Measurements from ENCODE around the gene UMODL1. TPM values are rescaled to one million over a fixed set of nuclear protein-coding genes. Genes with fewer than 3 reads are reported as not detected.

Gene UMODL1
- total and polyA plus RNA-seq, 10 of the 15 experiments (the other 5 are each of a cell fraction or from before 2014, with no cell fraction given), result 0.01 to 0.11 (median 0.03) TPM; not detected in 5

DNA sequence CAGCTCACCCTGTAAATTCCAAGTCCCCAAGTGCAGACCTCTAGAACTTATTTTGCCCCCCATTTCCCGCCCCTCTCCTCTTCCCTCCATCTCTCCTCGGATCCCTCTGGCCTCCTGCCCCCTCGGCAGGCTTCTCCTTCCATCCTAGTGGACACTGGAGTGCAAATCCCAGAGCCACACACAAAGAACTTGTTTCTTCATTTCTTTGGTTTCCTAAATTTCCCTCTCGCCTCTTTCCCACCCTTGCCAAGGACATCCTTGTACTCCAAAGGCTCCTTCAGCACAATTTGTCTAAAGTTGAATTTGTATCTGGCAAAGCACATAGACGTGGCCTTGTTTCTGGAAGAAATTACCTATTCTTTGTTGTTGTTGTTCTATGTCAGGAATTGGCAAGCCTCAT, 17.5 kb downstream of the UMODL1 start:
- CTCF ChIA-PET, result interaction anchor here (1.1 kb wide), 1 partner anchor 19 kb away, joined by 3 read pairs; no protein-coding TSS in a partner anchor
- Histone ChIP-seq H2AFZ (ENCODE audit: control insufficient read depth, low read depth, low read length) (no peak overlapping the region), H3K27ac (ENCODE audit: control insufficient read depth, insufficient read depth) (no peak overlapping the region), H3K27me3 (replicated peaks in 1 of 2; ENCODE audit: control insufficient read depth in 2 of 2, insufficient read depth in 2 of 2, low read length in 1 of 2) (no peaks in the 10 kb centered on the region; a peak in 1 of 4 replicates), H3K9me3 (replicated peaks; ENCODE audit: control insufficient read depth, insufficient read depth, low read length) (no peaks in the 10 kb centered on the region), H3K79me2 (ENCODE audit: control insufficient read depth, insufficient read depth, low read length) (no peaks in the 10 kb centered on the region), H3K36me3 (ENCODE audit: control insufficient read depth in 2 of 2, insufficient read depth in 2 of 2, low read length in 1 of 2) (no peaks in the 10 kb centered on the region), H4K20me1 (ENCODE audit: control insufficient read depth, insufficient read depth) (no peaks in the 10 kb centered on the region), H3K4me3 (no peak overlapping the region), H3K4me2 (ENCODE audit: control insufficient read depth, insufficient read depth) (no peak overlapping the region), H3K4me1 (ENCODE audit: control insufficient read depth, insufficient read depth, low read length) (peaks cover 4% of the 10 kb centered on the region), H3K9ac (ENCODE audit: control insufficient read depth, insufficient read depth, low read length) (no peak overlapping the region)
- WGBS (ENCODE audit: insufficient coverage, insufficient replicate concordance, low lambda C conversion rate, missing lambda C conversion rate), result 57% methylated on average over 4 of the region's 5 CpGs
- intact Hi-C loops (cut with micrococcal nuclease; ENCODE audit: unreplicated experiment) (no loop called here), in situ Hi-C loops (cut with MboI) (no loop called here)
- no TSS peak for BruUV-seq (replicated peaks)
- RAD21 ChIA-PET (ENCODE audit: unreplicated experiment), result no interaction called here
- ATAC-seq (no peak), DNase-seq (ENCODE audit: low read depth, low spot score) (no peak), FAIRE-seq (no peak)
- POLR2A ChIA-PET, result no interaction called here
- SMC1A ChIA-PET (ENCODE audit: uncharacterized antibody, unreplicated experiment), result no interaction called here
- TF ChIP-seq, protein P1, sequence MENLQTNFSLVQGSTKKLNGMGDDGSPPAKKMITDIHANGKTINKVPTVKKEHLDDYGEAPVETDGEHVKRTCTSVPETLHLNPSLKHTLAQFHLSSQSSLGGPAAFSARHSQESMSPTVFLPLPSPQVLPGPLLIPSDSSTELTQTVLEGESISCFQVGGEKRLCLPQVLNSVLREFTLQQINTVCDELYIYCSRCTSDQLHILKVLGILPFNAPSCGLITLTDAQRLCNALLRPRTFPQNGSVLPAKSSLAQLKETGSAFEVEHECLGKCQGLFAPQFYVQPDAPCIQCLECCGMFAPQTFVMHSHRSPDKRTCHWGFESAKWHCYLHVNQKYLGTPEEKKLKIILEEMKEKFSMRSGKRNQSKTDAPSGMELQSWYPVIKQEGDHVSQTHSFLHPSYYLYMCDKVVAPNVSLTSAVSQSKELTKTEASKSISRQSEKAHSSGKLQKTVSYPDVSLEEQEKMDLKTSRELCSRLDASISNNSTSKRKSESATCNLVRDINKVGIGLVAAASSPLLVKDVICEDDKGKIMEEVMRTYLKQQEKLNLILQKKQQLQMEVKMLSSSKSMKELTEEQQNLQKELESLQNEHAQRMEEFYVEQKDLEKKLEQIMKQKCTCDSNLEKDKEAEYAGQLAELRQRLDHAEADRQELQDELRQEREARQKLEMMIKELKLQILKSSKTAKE (IDR thresholded peaks at IDR 0.05; ENCODE audit: low read depth, poor library complexity, severe bottlenecking), result no peak
- no peak for TF ChIP-seq ZNF207 (IDR thresholded peaks at IDR 0.05; ENCODE audit: borderline replicate concordance)
- TF ChIP-seq, protein P2, sequence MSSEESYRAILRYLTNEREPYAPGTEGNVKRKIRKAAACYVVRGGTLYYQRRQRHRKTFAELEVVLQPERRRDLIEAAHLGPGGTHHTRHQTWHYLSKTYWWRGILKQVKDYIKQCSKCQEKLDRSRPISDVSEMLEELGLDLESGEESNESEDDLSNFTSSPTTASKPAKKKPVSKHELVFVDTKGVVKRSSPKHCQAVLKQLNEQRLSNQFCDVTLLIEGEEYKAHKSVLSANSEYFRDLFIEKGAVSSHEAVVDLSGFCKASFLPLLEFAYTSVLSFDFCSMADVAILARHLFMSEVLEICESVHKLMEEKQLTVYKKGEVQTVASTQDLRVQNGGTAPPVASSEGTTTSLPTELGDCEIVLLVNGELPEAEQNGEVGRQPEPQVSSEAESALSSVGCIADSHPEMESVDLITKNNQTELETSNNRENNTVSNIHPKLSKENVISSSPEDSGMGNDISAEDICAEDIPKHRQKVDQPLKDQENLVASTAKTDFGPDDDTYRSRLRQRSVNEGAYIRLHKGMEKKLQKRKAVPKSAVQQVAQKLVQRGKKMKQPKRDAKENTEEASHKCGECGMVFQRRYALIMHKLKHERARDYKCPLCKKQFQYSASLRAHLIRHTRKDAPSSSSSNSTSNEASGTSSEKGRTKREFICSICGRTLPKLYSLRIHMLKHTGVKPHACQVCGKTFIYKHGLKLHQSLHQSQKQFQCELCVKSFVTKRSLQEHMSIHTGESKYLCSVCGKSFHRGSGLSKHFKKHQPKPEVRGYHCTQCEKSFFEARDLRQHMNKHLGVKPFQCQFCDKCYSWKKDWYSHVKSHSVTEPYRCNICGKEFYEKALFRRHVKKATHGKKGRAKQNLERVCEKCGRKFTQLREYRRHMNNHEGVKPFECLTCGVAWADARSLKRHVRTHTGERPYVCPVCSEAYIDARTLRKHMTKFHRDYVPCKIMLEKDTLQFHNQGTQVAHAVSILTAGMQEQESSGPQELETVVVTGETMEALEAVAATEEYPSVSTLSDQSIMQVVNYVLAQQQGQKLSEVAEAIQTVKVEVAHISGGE (CRISPR knock-in tag; IDR thresholded peaks at IDR 0.05), result no peak
- no peak for TF ChIP-seq KLF5 (IDR thresholded peaks at IDR 0.05; ENCODE audit: partially characterized antibody)
- TF ChIP-seq CREB1 (IDR thresholded peaks at IDR 0.05; ENCODE audit: low read depth), result no peak
- TF ChIP-seq FOS (IDR thresholded peaks at IDR 0.05; ENCODE audit: borderline replicate concordance, extremely low read depth, insufficient read length), result no peak
- no peak for TF ChIP-seq SUPT20H (IDR thresholded peaks at IDR 0.05; ENCODE audit: borderline replicate concordance, control insufficient read depth, low read depth, low read length)
- no peak for TF ChIP-seq SREBF2 (IDR thresholded peaks at IDR 0.05; ENCODE audit: low read length)
- TF ChIP-seq, protein P3, sequence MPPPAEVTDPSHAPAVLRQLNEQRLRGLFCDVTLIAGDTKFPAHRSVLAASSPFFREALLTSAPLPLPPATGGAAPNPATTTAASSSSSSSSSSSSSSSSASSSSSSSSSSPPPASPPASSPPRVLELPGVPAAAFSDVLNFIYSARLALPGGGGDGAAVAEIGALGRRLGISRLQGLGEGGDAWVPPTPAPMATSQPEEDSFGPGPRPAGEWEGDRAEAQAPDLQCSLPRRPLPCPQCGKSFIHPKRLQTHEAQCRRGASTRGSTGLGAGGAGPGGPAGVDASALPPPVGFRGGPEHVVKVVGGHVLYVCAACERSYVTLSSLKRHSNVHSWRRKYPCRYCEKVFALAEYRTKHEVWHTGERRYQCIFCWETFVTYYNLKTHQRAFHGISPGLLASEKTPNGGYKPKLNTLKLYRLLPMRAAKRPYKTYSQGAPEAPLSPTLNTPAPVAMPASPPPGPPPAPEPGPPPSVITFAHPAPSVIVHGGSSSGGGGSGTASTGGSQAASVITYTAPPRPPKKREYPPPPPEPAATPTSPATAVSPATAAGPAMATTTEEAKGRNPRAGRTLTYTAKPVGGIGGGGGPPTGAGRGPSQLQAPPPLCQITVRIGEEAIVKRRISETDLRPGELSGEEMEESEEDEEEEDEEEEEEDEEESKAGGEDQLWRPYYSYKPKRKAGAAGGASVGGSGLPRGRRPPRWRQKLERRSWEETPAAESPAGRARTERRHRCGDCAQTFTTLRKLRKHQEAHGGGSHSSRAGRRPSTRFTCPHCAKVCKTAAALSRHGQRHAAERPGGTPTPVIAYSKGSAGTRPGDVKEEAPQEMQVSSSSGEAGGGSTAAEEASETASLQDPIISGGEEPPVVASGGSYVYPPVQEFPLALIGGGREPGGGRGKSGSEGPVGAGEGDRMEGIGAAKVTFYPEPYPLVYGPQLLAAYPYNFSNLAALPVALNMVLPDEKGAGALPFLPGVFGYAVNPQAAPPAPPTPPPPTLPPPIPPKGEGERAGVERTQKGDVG (CRISPR knock-in tag; IDR thresholded peaks at IDR 0.05), result no peak
- no peak for TF ChIP-seq BCL11A (IDR thresholded peaks at IDR 0.05; ENCODE audit: low read depth, low read length)
- TF ChIP-seq, protein P4, sequence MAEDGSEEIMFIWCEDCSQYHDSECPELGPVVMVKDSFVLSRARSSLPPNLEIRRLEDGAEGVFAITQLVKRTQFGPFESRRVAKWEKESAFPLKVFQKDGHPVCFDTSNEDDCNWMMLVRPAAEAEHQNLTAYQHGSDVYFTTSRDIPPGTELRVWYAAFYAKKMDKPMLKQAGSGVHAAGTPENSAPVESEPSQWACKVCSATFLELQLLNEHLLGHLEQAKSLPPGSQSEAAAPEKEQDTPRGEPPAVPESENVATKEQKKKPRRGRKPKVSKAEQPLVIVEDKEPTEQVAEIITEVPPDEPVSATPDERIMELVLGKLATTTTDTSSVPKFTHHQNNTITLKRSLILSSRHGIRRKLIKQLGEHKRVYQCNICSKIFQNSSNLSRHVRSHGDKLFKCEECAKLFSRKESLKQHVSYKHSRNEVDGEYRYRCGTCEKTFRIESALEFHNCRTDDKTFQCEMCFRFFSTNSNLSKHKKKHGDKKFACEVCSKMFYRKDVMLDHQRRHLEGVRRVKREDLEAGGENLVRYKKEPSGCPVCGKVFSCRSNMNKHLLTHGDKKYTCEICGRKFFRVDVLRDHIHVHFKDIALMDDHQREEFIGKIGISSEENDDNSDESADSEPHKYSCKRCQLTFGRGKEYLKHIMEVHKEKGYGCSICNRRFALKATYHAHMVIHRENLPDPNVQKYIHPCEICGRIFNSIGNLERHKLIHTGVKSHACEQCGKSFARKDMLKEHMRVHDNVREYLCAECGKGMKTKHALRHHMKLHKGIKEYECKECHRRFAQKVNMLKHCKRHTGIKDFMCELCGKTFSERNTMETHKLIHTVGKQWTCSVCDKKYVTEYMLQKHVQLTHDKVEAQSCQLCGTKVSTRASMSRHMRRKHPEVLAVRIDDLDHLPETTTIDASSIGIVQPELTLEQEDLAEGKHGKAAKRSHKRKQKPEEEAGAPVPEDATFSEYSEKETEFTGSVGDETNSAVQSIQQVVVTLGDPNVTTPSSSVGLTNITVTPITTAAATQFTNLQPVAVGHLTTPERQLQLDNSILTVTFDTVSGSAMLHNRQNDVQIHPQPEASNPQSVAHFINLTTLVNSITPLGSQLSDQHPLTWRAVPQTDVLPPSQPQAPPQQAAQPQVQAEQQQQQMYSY (CRISPR knock-in tag; IDR thresholded peaks at IDR 0.05), result no peak
- TF ChIP-seq ZNF384 (IDR thresholded peaks at IDR 0.05; ENCODE audit: borderline replicate concordance, low read depth, low read length), result no peak

Data from GM12878 (cell line).